B cell (primary cell): ENCODE results near the gene L3MBTL1.

Experiments
- CTCF ChIP-seq: fragments of 200-600 bp; IDR thresholded peaks from one replicate; pipeline ENCODE4 v1.8.0; 2022; ENCODE audit warnings: antibody characterized with exemption, mild to moderate bottlenecking
- EZH2 ChIP-seq: IDR thresholded peaks from 2 replicates; pipeline ENCODE4 v1.6.1; 2012; ENCODE audit warnings: borderline replicate concordance, low read depth, mild to moderate bottlenecking, moderate library complexity, low read length; ENCODE audit not compliant: insufficient read depth, poor library complexity, severe bottlenecking

GRCh38 chr20:43579861-43580793 is 72.6 kb downstream of the L3MBTL1 start:
- TF ChIP-seq CTCF: no peak
- TF ChIP-seq EZH2: no peak
